HCT116 (cell line): ENCODE results near the gene ADAMTS16. TPM values are rescaled to one million over a fixed set of nuclear protein-coding genes. Genes with fewer than 3 reads are reported as not detected.

Source experiments
- ATAC-seq: fragments of 200-7000 bp; cut with Tn5 transposase; 2 replicates; pipeline ENCODE4 v1.9.1; 2020; ENCODE audit warnings: mild to moderate bottlenecking, moderate library complexity
- BruUV-seq: library from RNA; stranded (reverse); fragments of 400-500 nt; replicated peaks from 2 replicates; lab custom pipeline; 2021; lab: Mats Ljungman, UMichigan
- CTCF ChIA-PET: fragments of 300-600 bp; sonication (Branson Sonifier 250); formaldehyde crosslinking; loops from one replicate; lab custom pipeline; 2021; ENCODE audit warnings: antibody characterized with exemption; lab: Charles Lee
- POLR2A ChIA-PET: fragments of 300-600, 350-600 bp; sonication (Branson Sonifier 250); formaldehyde crosslinking; loops from one replicate; lab custom pipeline; 2021; ENCODE audit warnings: antibody characterized with exemption; lab: Charles Lee
- RAD21 ChIA-PET, 2 experiments: fragments of 300-600 bp; sonication (Branson Sonifier 250); formaldehyde crosslinking; loops; one replicate each; lab custom pipeline; 2023; ENCODE audit warnings: low total read pairs in 2 of 2; ENCODE audit not compliant: uncharacterized antibody in 2 of 2, unreplicated experiment in 2 of 2, low non-redundant PET in 1 of 2; lab: Charles Lee
- DNase-seq: peaks from one replicate; pipeline ENCODE4 v3.0.0-alpha.2; 2010; ENCODE audit warnings: low read depth, low spot score
- H2AFZ ChIP-seq: fragments of 200-600 bp; shearing (Covaris generic), sonication (generic); 2 replicates; pipeline ENCODE4 v1.6.1; 2017; ENCODE audit warnings: low read depth, mixed run types, mixed read lengths, antibody characterized with exemption, low read length; ENCODE audit not compliant: poor library complexity, severe bottlenecking
- H3K27ac ChIP-seq: 2 replicates; pipeline ENCODE4 v1.5.1; 2012; ENCODE audit warnings: low read depth, low read length
- H3K27me3 ChIP-seq: fragments of 200-600 bp; sonication (generic); 2 replicates; pipeline ENCODE4 v1.6.1; 2016; ENCODE audit warnings: mixed run types, low read length, mixed read lengths; ENCODE audit not compliant: insufficient read depth
- H3K36me3 ChIP-seq, 2 experiments: fragments of 200-500 bp in 1 of 2; fragments of 200-600 bp in 1 of 2; sonication (Bioruptor generic) in 1 of 2; sonication (generic) in 1 of 2; 2 replicates each; pipeline versions ENCODE4 v1.5.1 to v1.6.1; 2014 to 2016; ENCODE audit warnings: low read length in 2 of 2, inconsistent platforms in 1 of 2, mixed read lengths in 1 of 2, mixed run types in 1 of 2; ENCODE audit not compliant: insufficient read depth in 2 of 2, control insufficient read depth in 1 of 2
- H3K4me1 ChIP-seq, 2 experiments: fragments of 200-600 bp in 1 of 2; sonication (generic) in 1 of 2; 2 replicates each; pipeline versions ENCODE4 v1.5.1 to v1.6.1; 2012 to 2017; ENCODE audit warnings: low read length in 2 of 2, inconsistent platforms in 1 of 2, mild to moderate bottlenecking in 1 of 2, mixed read lengths in 1 of 2, mixed run types in 1 of 2, moderate library complexity in 1 of 2; ENCODE audit not compliant: insufficient read depth in 2 of 2, control insufficient read depth in 1 of 2
- H3K4me2 ChIP-seq: fragments of 200-600 bp; sonication (generic); 2 replicates; pipeline ENCODE4 v1.6.1; 2017; ENCODE audit warnings: mixed run types, low read length, mixed read lengths
- H3K4me3 ChIP-seq, 2 experiments: fragments of 200-600 bp in 1 of 2; sonication (generic) in 1 of 2; replicated peaks in 1 of 2; 2 replicates each; pipeline ENCODE4 v1.5.1; 2011 to 2016; ENCODE audit warnings: low read length in 2 of 2, control low read depth in 1 of 2, low read depth in 1 of 2, mild to moderate bottlenecking in 1 of 2, mixed read lengths in 1 of 2, mixed run types in 1 of 2
- H3K79me2 ChIP-seq: fragments of 200-600 bp; sonication (generic); 2 replicates; pipeline ENCODE4 v1.6.1; 2017; ENCODE audit warnings: mild to moderate bottlenecking, mixed run types, low read length, moderate library complexity, mixed read lengths; ENCODE audit not compliant: insufficient read depth
- H3K9ac ChIP-seq: fragments of 200-600 bp; sonication (generic); 2 replicates; pipeline ENCODE4 v1.6.1; 2016; ENCODE audit warnings: low read length, mixed read lengths
- H3K9me2 ChIP-seq: fragments of 200-600 bp; sonication (generic), shearing (Covaris generic); 2 replicates; pipeline ENCODE4 v1.6.1; 2017; ENCODE audit warnings: mixed run types, mild to moderate bottlenecking, moderate library complexity; ENCODE audit not compliant: insufficient read depth
- H3K9me3 ChIP-seq, 2 experiments: fragments of 200-500 bp in 1 of 2; fragments of 200-600 bp in 1 of 2; sonication (Bioruptor generic) in 1 of 2; sonication (generic) in 1 of 2; 2 replicates each; pipeline ENCODE4 v1.6.1; 2014 to 2017; ENCODE audit warnings: low read length in 2 of 2, mixed read lengths in 2 of 2, inconsistent platforms in 1 of 2, low read depth in 1 of 2, mild to moderate bottlenecking in 1 of 2, mixed run types in 1 of 2, moderate library complexity in 1 of 2; ENCODE audit not compliant: control insufficient read depth in 1 of 2, insufficient read depth in 1 of 2
- H4K20me1 ChIP-seq: fragments of 200-600 bp; sonication (generic), shearing (Covaris generic); 2 replicates; pipeline ENCODE4 v1.6.1; 2017; ENCODE audit warnings: mixed run types, mild to moderate bottlenecking, moderate library complexity; ENCODE audit not compliant: insufficient read depth
- FOSL1 ChIP-seq: IDR thresholded peaks from 2 replicates; pipeline ENCODE4 v1.6.1; 2012; ENCODE audit warnings: low read depth
- POLR2A ChIP-seq: IDR thresholded peaks from 2 replicates; pipeline ENCODE4 v1.7.0; 2011; ENCODE audit warnings: borderline replicate concordance; ENCODE audit not compliant: insufficient read depth, insufficient read length; ENCODE audit errors: extremely low read depth
- REST ChIP-seq: IDR thresholded peaks from 2 replicates; pipeline ENCODE4 v1.6.1; 2012; ENCODE audit warnings: low read depth
- ZNF274 ChIP-seq: fragments of 200-500 bp; sonication (Bioruptor generic); IDR thresholded peaks from 2 replicates; pipeline ENCODE4 v1.6.1; 2014; ENCODE audit warnings: mild to moderate bottlenecking, low read depth, low read length, inconsistent platforms
- intact Hi-C: fragments of 100-400 bp; cut with micrococcal nuclease; formaldehyde crosslinking; loops from 2 replicates; pipeline ENCODE4 v1.10.0; 2022
- total RNA-seq: library from RNA; stranded (reverse); gene quantifications from one replicate; pipeline ENCODE4 v1.2.1, GENCODE V29; 2021; ENCODE audit not compliant: unreplicated experiment

The ADAMTS16 gene
- total RNA-seq, 1 experiment from 2014 or later, result 2.4 TPM

- Histone ChIP-seq H3K9me3 (no peaks in the 10 kb centered on the region), H3K4me1 (no peaks in the 10 kb centered on the region), H3K9me2 (no peaks in the 10 kb centered on the region), H4K20me1 (no peaks in the 10 kb centered on the region), H3K9ac (no peak overlapping the region), H3K4me3 (no peak overlapping the region), H3K79me2 (no peaks in the 10 kb centered on the region), H3K36me3 (no peaks in the 10 kb centered on the region), H3K27me3 (no peaks in the 10 kb centered on the region), H3K27ac (no peak overlapping the region), H2AFZ (no peak overlapping the region), H3K4me2 (no peak overlapping the region)
- no peak for TF ChIP-seq ZNF274
- no peak for TF ChIP-seq POLR2A
- no peak for TF ChIP-seq REST
- no peak for TF ChIP-seq FOSL1
- POLR2A ChIA-PET, result no interaction called here
- BruUV-seq, result no TSS peak
- CTCF ChIA-PET, result interaction anchor here (1.7 kb wide), 1 partner anchor 282 kb away, joined by 3 read pairs; no protein-coding TSS in a partner anchor
- no peak for DNase-seq
- intact Hi-C loops, result no loop called here
- ATAC-seq, result no peak
- RAD21 ChIA-PET, result no interaction called here
Observed at GRCh38 chr5:5139336-5139776, 774 bp upstream of the ADAMTS16 start.
